Keratinocyte (primary cell): Measurements from ENCODE around the gene MYOC. TPM values are rescaled to one million over a fixed set of nuclear protein-coding genes. Genes with fewer than 3 reads are reported as not detected.

Experiments
- DNase-seq: peaks from one replicate; pipeline ENCODE4 v3.0.0-alpha.2; 2011; ENCODE audit warnings: low read depth, missing footprints, low spot score
- FAIRE-seq: peaks from 2 replicates; lab custom pipeline; 2011; peaks lifted over from hg19 to GRCh38; lab: Jason Lieb, UNC
- H2AFZ ChIP-seq: 2 replicates; pipeline ENCODE4 v1.6.0; 2012; ENCODE audit warnings: low read length, control low read depth, inconsistent platforms; ENCODE audit not compliant: control insufficient read depth
- H3K27ac ChIP-seq: 2 replicates; pipeline ENCODE4 v1.5.1; 2011; ENCODE audit warnings: low read length; ENCODE audit not compliant: control insufficient read depth, insufficient read depth
- H3K27me3 ChIP-seq: 3 replicates; pipeline ENCODE4 v1.6.0; 2011; ENCODE audit warnings: low read length; ENCODE audit not compliant: control insufficient read depth, insufficient read depth; ENCODE audit errors: extremely low read depth
- H3K36me3 ChIP-seq, 2 experiments: 2 replicates in 1 of 2; 3 replicates in 1 of 2; pipeline ENCODE4 v1.5.1; 2011; ENCODE audit warnings: low read length in 2 of 2, mild to moderate bottlenecking in 1 of 2; ENCODE audit not compliant: control insufficient read depth in 2 of 2, insufficient read depth in 2 of 2; ENCODE audit errors: extremely low read depth in 1 of 2
- H3K4me1 ChIP-seq: 3 replicates; pipeline ENCODE4 v1.5.1; 2011; ENCODE audit warnings: low read length; ENCODE audit not compliant: control insufficient read depth, insufficient read depth; ENCODE audit errors: extremely low read depth
- H3K4me2 ChIP-seq: 3 replicates; pipeline ENCODE4 v1.6.0; 2011; ENCODE audit warnings: low read depth, low read length; ENCODE audit not compliant: control insufficient read depth, insufficient read depth; ENCODE audit errors: extremely low read depth
- H3K4me3 ChIP-seq, 3 experiments: fragments of 200-600 bp in 1 of 3; sonication (generic) in 1 of 3; 2 replicates in 2 of 3; 3 replicates in 1 of 3; pipeline ENCODE4 v1.5.1; 2011 to 2016; ENCODE audit warnings: low read length in 3 of 3, mild to moderate bottlenecking in 3 of 3, control low read depth in 2 of 3, inconsistent platforms in 1 of 3, low read depth in 1 of 3, mixed read lengths in 1 of 3, mixed run types in 1 of 3, moderate library complexity in 1 of 3; ENCODE audit not compliant: control insufficient read depth in 2 of 3, insufficient read depth in 2 of 3; ENCODE audit errors: extremely low read depth in 1 of 3
- H3K79me2 ChIP-seq: 2 replicates; pipeline ENCODE4 v1.6.0; 2012; ENCODE audit warnings: low read length; ENCODE audit not compliant: control insufficient read depth, insufficient read depth
- H3K9ac ChIP-seq: 3 replicates; pipeline ENCODE4 v1.6.0; 2011; ENCODE audit warnings: low read length; ENCODE audit not compliant: control insufficient read depth, insufficient read depth; ENCODE audit errors: extremely low read depth
- H3K9me1 ChIP-seq: 3 replicates; pipeline ENCODE4 v1.6.0; 2011; ENCODE audit warnings: low read length; ENCODE audit not compliant: control insufficient read depth, insufficient read depth; ENCODE audit errors: extremely low read depth
- H3K9me3 ChIP-seq: 2 replicates; pipeline ENCODE4 v1.5.1; 2012; ENCODE audit warnings: low read depth, low read length; ENCODE audit not compliant: control insufficient read depth
- H4K20me1 ChIP-seq: 3 replicates; pipeline ENCODE4 v1.6.0; 2011; ENCODE audit warnings: low read length; ENCODE audit not compliant: control insufficient read depth, insufficient read depth; ENCODE audit errors: extremely low read depth
- EZH2 ChIP-seq: IDR thresholded peaks from one replicate; pipeline ENCODE4 v1.6.1; 2012; ENCODE audit warnings: inconsistent platforms, mild to moderate bottlenecking, low read length, moderate library complexity
- dilution Hi-C: fragments of 300-500 bp; cut with MboI; formaldehyde crosslinking; loops from one replicate; pipeline ENCODE4 v1.7.0; 2020; ENCODE audit warnings: low sequenced_read_pairs; ENCODE audit not compliant: extremely low pct_ligation_motif_present
- polyA plus RNA-seq, 5 experiments: library from polyadenylated mRNA; depleted of rRNA in 3 of 5; stranded (reverse) in 3 of 5; stranded (forward) in 1 of 5; unstranded in 1 of 5; fragments of >200 nt; gene quantifications; 1 replicate in 1 of 5; 2 replicates in 3 of 5; 3 replicates in 1 of 5; pipeline versions ENCODE4 v1.2.1 to v1.2.3, GENCODE V29; 2011 to 2012; ENCODE audit warnings: missing spikeins in 2 of 5, low read depth in 1 of 5, low replicate concordance in 1 of 5
- TF ChIP-seq, protein P1 (sequence below), 3 experiments: IDR thresholded peaks in 1 of 3; conservative IDR thresholded peaks in 1 of 3; optimal IDR thresholded peaks in 1 of 3; 2 replicates in 2 of 3; 3 replicates in 1 of 3; pipeline versions ENCODE3 to v1.5.1; 2011; ENCODE audit warnings: low read length in 3 of 3, mild to moderate bottlenecking in 3 of 3, moderate library complexity in 2 of 3, control low read depth in 1 of 3, inconsistent platforms in 1 of 3; ENCODE audit not compliant: insufficient read depth in 2 of 3; ENCODE audit errors: extremely low read depth in 1 of 3

Gene MYOC
- polyA plus RNA-seq, 1 donor (not counting 4 experiments of a cell fraction or from before 2014, with no cell fraction given): not detected

DNA sequence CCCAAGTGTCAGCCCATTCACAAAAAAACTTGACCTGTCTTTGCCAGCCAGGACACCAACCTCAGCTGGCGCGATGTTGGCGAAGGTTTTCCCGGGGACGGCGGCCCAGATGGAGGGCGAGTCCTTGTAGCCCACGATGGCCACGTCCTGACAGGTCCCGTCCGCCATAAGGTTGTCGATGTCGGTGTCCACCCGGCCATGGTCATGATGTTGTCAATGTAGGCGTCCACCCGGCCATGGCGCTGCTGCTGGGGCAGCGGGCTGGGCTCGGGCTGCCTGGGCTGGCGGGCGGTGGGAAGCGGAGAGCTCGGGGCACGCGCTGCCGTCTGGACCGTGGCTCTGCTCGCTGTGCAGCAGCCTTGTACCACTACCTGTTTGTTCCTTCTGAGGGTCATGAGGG, 18.3 kb upstream of the MYOC start:
- no peaks in the 10 kb centered on the region for H3K36me3 ChIP-seq
- DNase-seq: no peak
- no peak overlapping the region for H3K4me2 ChIP-seq
- no peaks in the 10 kb centered on the region for H3K9me1 ChIP-seq
- no peaks in the 10 kb centered on the region for H3K27me3 ChIP-seq
- H3K27ac ChIP-seq: no peak overlapping the region
- no peak overlapping the region for H3K9ac ChIP-seq
- no peak overlapping the region for H3K4me3 ChIP-seq
- H3K9me3 ChIP-seq: no peaks in the 10 kb centered on the region
- H3K4me1 ChIP-seq: no peaks in the 10 kb centered on the region
- TF ChIP-seq EZH2: no peak
- TF ChIP-seq, protein P1, sequence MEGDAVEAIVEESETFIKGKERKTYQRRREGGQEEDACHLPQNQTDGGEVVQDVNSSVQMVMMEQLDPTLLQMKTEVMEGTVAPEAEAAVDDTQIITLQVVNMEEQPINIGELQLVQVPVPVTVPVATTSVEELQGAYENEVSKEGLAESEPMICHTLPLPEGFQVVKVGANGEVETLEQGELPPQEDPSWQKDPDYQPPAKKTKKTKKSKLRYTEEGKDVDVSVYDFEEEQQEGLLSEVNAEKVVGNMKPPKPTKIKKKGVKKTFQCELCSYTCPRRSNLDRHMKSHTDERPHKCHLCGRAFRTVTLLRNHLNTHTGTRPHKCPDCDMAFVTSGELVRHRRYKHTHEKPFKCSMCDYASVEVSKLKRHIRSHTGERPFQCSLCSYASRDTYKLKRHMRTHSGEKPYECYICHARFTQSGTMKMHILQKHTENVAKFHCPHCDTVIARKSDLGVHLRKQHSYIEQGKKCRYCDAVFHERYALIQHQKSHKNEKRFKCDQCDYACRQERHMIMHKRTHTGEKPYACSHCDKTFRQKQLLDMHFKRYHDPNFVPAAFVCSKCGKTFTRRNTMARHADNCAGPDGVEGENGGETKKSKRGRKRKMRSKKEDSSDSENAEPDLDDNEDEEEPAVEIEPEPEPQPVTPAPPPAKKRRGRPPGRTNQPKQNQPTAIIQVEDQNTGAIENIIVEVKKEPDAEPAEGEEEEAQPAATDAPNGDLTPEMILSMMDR (optimal IDR thresholded peaks at IDR 0.05 in 1 of 3, IDR thresholded peaks at IDR 0.05 in 1 of 3, conservative IDR thresholded peaks at IDR 0.05 in 1 of 3; ENCODE audit: extremely low read depth in 1 of 3, insufficient read depth in 2 of 3, low read length in 3 of 3): no peak
- no peak overlapping the region for H2AFZ ChIP-seq
- H4K20me1 ChIP-seq: no peaks in the 10 kb centered on the region
- H3K79me2 ChIP-seq: no peaks in the 10 kb centered on the region
- no peak for FAIRE-seq
- dilution Hi-C loops: no loop called here

DNA sequence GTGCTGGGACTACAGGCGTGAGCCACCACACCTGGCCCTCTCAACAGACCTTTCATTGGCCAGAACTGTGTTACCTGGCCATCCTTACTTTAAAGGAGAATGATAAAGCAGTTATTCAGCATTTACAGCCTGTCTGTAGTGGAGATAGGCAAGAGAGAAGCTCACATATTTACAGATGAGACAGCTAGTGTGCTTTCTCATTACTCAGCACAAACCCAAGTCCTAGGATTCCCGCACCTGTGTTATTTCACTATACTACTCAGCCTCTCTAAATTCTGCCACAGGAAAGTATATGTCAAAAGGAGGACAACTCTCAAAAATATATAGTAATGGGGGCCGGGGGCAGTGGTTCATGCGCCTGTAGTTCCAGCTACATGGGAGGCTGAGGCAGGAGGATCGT, 15.9 kb upstream of the MYOC start:
- DNase-seq (no peak), FAIRE-seq (no peak)
- Histone ChIP-seq H3K9ac (no peak overlapping the region), H3K4me3 (no peak overlapping the region), H3K36me3 (no peaks in the 10 kb centered on the region), H3K4me2 (no peak overlapping the region), H3K9me3 (no peaks in the 10 kb centered on the region), H3K9me1 (no peaks in the 10 kb centered on the region), H3K27me3 (no peaks in the 10 kb centered on the region), H4K20me1 (no peaks in the 10 kb centered on the region), H3K4me1 (no peaks in the 10 kb centered on the region), H3K79me2 (no peaks in the 10 kb centered on the region), H3K27ac (no peak overlapping the region), H2AFZ (no peak overlapping the region)
- dilution Hi-C loops: no loop called here
- no peak for TF ChIP-seq EZH2
- TF ChIP-seq, protein P1 (optimal IDR thresholded peaks at IDR 0.05 in 1 of 3, IDR thresholded peaks at IDR 0.05 in 1 of 3, conservative IDR thresholded peaks at IDR 0.05 in 1 of 3; ENCODE audit: extremely low read depth in 1 of 3, insufficient read depth in 2 of 3, low read length in 3 of 3): no peak
